Kidney epithelial cell (primary cell): ENCODE data around the gene KRTAP23-1. TPM values are rescaled to one million over a fixed set of nuclear protein-coding genes. Genes with fewer than 3 reads are reported as not detected.

Experiments
- DNase-seq: peaks from one replicate; pipeline ENCODE4 v3.0.0-alpha.2; 2010; ENCODE audit warnings: low read depth
- H3K27me3 ChIP-seq: 2 replicates; pipeline ENCODE4 v1.6.0; 2011; ENCODE audit warnings: low read length; ENCODE audit not compliant: control insufficient read depth, insufficient read depth
- H3K36me3 ChIP-seq: 2 replicates; pipeline ENCODE4 v1.5.1; 2011; ENCODE audit warnings: low read length; ENCODE audit not compliant: control insufficient read depth, insufficient read depth
- H3K4me3 ChIP-seq: 2 replicates; pipeline ENCODE4 v1.5.1; 2011; ENCODE audit warnings: low read depth, mild to moderate bottlenecking, control low read depth, low read length
- total RNA-seq: library from RNA; depleted of rRNA; stranded (reverse); fragments of >200 nt; gene quantifications from 2 replicates; pipeline ENCODE4 v1.2.3, GENCODE V29; 2015
- TF ChIP-seq, protein P1 (sequence below): IDR thresholded peaks from 2 replicates; pipeline ENCODE4 v1.5.1; 2011; ENCODE audit warnings: mild to moderate bottlenecking, moderate library complexity, low read length, control low read depth, inconsistent platforms; ENCODE audit not compliant: insufficient read depth, poor library complexity, severe bottlenecking

Gene KRTAP23-1
- total RNA-seq, 1 donor from 2014 or later = not detected

DNA sequence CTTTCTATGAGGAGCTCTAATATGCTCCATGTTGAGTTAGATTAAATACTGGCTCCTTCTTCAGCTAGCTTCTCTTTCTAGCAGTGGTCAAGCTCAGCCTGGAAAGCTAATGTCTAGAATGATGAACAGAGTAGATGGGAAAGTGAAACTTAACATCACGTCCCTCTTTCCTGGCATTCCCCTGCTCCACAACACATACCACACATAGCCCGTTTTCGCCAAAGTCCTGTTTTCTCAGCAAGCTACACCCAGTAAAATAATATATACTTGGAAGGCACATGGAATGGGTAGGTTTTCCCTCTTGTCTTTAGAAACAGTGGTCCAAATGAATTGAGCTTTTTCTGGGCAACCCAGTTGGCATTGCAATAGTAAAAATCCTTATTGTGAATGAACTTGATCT is 14.7 kb downstream of the KRTAP23-1 start:
- Histone ChIP-seq H3K4me3 (no peak overlapping the region), H3K27me3 (no peaks in the 10 kb centered on the region), H3K36me3 (no peaks in the 10 kb centered on the region)
- TF ChIP-seq, protein P1, sequence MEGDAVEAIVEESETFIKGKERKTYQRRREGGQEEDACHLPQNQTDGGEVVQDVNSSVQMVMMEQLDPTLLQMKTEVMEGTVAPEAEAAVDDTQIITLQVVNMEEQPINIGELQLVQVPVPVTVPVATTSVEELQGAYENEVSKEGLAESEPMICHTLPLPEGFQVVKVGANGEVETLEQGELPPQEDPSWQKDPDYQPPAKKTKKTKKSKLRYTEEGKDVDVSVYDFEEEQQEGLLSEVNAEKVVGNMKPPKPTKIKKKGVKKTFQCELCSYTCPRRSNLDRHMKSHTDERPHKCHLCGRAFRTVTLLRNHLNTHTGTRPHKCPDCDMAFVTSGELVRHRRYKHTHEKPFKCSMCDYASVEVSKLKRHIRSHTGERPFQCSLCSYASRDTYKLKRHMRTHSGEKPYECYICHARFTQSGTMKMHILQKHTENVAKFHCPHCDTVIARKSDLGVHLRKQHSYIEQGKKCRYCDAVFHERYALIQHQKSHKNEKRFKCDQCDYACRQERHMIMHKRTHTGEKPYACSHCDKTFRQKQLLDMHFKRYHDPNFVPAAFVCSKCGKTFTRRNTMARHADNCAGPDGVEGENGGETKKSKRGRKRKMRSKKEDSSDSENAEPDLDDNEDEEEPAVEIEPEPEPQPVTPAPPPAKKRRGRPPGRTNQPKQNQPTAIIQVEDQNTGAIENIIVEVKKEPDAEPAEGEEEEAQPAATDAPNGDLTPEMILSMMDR = no peak
- DNase-seq = no peak

DNA sequence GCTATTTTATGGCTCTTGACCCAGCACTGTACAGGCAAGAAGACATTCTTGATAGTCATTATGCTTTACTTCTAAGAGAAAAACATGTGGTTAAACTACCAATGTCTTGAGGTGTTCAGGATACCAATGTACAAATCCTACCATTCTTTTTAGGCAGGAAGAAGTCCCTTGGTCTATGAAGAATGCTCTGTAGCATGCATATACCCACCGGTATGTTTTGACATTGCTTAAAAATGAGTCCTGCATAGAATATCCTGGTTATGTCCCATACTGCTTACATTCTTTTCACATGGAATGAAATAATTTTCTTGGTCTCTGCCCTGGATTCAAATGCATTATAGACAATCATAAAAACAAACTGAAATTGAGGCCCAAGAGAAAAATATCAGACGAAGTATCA is 15.7 kb downstream of the KRTAP23-1 start:
- Histone ChIP-seq H3K27me3 (no peaks in the 10 kb centered on the region), H3K4me3 (no peak overlapping the region), H3K36me3 (no peaks in the 10 kb centered on the region)
- DNase-seq = no peak
- TF ChIP-seq, protein P1 = no peak

DNA sequence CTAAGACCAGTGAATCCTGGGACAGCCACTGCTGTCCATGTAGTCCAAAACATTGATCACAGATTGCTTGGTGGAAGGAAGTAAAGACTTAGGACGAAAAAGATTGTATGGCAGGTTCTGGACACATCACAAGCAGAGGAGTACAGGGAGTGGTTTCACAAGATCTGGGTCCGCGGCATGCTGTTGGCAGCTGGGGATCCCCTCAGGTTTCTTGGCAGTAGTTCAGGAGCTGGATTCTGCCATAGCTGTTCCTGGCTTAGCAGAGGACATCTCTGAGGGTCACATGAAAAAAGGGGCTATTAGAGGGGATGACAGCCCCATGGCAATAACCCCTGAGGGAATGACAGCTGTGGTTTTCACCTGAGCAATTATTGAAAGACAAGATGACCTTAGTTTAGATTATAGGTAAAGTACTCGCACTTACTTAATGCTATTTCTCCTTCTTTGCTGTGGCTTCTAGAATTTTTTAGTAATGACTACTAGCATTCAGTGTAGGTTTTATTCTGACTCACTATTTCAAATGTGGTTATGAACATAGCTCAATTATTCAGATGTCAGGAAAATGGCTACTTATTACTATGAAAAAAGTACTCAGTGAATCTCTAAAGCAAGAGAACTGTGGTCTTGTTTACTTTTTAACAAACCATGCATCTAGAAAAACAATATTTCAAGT is 19.1 kb downstream of the KRTAP23-1 start:
- Histone ChIP-seq H3K36me3 (no peaks in the 10 kb centered on the region), H3K27me3 (no peaks in the 10 kb centered on the region), H3K4me3 (no peak overlapping the region)
- DNase-seq = no peak
- TF ChIP-seq, protein P1 = no peak

DNA sequence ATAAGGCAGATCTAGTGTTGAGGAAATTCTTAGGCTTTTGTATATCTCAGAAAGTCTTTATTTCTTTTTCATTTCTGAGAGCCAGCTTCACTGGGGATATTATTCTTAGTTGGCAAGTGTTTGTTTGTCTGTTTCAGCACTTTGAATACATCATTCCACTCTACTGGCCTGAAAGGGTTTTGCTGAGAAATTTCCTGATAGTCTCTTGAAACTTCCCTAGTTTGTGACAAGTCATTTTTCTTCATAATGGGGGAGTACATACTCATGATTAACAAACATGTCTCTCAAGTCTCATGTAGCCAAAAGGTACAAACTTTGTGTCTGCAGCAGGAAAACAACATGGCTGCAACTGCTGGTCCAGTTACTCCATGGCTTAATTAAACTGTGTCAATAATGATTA is 22.0 kb downstream of the KRTAP23-1 start:
- TF ChIP-seq, protein P1 = no peak
- Histone ChIP-seq H3K27me3 (no peaks in the 10 kb centered on the region), H3K4me3 (no peak overlapping the region), H3K36me3 (no peaks in the 10 kb centered on the region)
- no peak for DNase-seq

DNA sequence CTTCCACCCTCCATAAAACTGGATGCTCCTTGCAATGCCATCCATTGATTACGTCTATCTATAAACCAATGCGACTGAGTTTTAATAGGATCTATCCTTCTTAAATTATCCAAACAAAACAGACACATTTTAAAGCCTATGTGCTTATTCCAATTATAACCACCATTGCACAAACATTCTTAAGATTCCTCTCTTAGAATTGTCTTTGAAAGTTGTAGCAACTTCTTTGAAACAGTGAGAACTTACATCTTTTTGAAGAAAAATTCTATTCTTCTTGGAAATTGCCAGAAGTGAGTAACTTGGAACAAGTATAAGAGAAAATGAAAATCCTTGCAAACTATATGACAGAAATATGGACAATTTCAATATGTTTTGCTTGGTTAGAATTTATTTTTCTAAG is 28.2 kb downstream of the KRTAP23-1 start, which contains the start of gene KRTAP26-1:
TSS of gene KRTAP26-1 (minus strand) at position 101 of the 400 bp plus-strand sequence. CDS start 280 bp downstream, outside the sequence.
- TF ChIP-seq, protein P1 = no peak
- H3K4me3 ChIP-seq = no peak within 1 kb of the TSS
- no peak for DNase-seq
- H3K36me3 ChIP-seq = no peaks in the 10 kb centered on the region
- H3K27me3 ChIP-seq = no peaks in the 10 kb centered on the region

DNA sequence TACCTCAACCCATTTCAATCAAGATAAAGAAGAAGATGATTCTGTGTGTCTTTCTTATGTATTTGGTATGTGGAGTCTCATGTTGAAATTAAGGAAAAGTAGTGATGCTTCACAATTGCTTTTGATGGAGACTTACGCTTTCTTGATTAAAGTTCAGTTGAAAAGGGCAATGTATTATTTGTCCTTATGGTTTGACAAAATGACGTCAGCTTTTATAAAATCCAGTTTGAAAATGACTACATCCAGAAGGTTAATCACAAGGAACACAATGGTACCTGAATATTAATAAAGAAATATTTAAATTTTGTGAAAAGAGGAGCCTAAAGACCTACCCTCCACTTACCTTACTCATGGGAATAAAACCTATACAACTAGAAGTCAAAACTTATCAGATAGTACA is 32.7 kb downstream of the KRTAP23-1 start:
- TF ChIP-seq, protein P1 = no peak
- DNase-seq = no peak
- Histone ChIP-seq H3K4me3 (no peak overlapping the region), H3K27me3 (no peaks in the 10 kb centered on the region), H3K36me3 (no peaks in the 10 kb centered on the region)
